Bronchial epithelial cell (primary cell): Measurements from ENCODE around the gene DNM3. TPM values are rescaled to one million over a fixed set of nuclear protein-coding genes. Genes with fewer than 3 reads are reported as not detected.

Experiments
- DNase-seq: peaks from one replicate; pipeline ENCODE4 v3.0.0-alpha.2; 2010; ENCODE audit warnings: low read depth
- FAIRE-seq: peaks from 2 replicates; lab custom pipeline; 2011; peaks lifted over from hg19 to GRCh38; lab: Jason Lieb, UNC
- H3K27me3 ChIP-seq: 2 replicates; pipeline ENCODE4 v1.5.1; 2011; ENCODE audit warnings: low read length; ENCODE audit not compliant: control insufficient read depth, insufficient read depth
- H3K36me3 ChIP-seq: 2 replicates; pipeline ENCODE4 v1.5.1; 2011; ENCODE audit warnings: low read length; ENCODE audit not compliant: control insufficient read depth, insufficient read depth
- H3K4me3 ChIP-seq: 2 replicates; pipeline ENCODE4 v1.5.1; 2011; ENCODE audit warnings: mild to moderate bottlenecking, low read depth, low read length, control low read depth
- CTCF ChIP-seq: IDR thresholded peaks from 2 replicates; pipeline ENCODE4 v1.5.1; 2011; ENCODE audit warnings: mild to moderate bottlenecking, moderate library complexity, low read length, control low read depth, inconsistent platforms; ENCODE audit not compliant: insufficient read depth, severe bottlenecking
- total RNA-seq: library from RNA; depleted of rRNA; stranded (reverse); fragments of >200 nt; gene quantifications from 2 replicates; pipeline ENCODE4 v1.2.1, GENCODE V29; 2014

The DNM3 gene
- total RNA-seq, 1 donor from 2014 or later = 1.3 TPM

- TF ChIP-seq CTCF = no peak
- Histone ChIP-seq H3K4me3 (no peak overlapping the region), H3K36me3 (no peaks in the 10 kb centered on the region), H3K27me3 (no peaks in the 10 kb centered on the region)
- no peak for FAIRE-seq
- DNase-seq = no peak
Measured at GRCh38 chr1:171807556-171807955, 33.7 kb upstream of the DNM3 start.

- FAIRE-seq (peak; percentile 96), DNase-seq (peak; percentile 96)
- Histone ChIP-seq H3K4me3 (no peak overlapping the region), H3K36me3 (no peaks in the 10 kb centered on the region), H3K27me3 (no peaks in the 10 kb centered on the region)
- TF ChIP-seq CTCF = no peak
Measured at GRCh38 chr1:171809834-171810233, 31.5 kb upstream of the DNM3 start.

GRCh38 chr1:171811672-171812071 is 29.6 kb upstream of the DNM3 start:
- no peak for DNase-seq
- no peak for FAIRE-seq
- TF ChIP-seq CTCF = no peak
- Histone ChIP-seq H3K4me3 (no peak overlapping the region), H3K36me3 (no peaks in the 10 kb centered on the region), H3K27me3 (no peaks in the 10 kb centered on the region)

- no peak overlapping the region for H3K4me3 ChIP-seq
- no peak for TF ChIP-seq CTCF
- DNase-seq (no peak), FAIRE-seq (no peak)
- no peaks in the 10 kb centered on the region for H3K27me3 ChIP-seq
- H3K36me3 ChIP-seq = no peaks in the 10 kb centered on the region
Measured at GRCh38 chr1:171814692-171815091, 26.6 kb upstream of the DNM3 start.

GRCh38 chr1:171816300-171816901 is 24.9 kb upstream of the DNM3 start:
- no peak for DNase-seq
- TF ChIP-seq CTCF = no peak
- no peak overlapping the region for H3K4me3 ChIP-seq
- FAIRE-seq = no peak
- no peaks in the 10 kb centered on the region for H3K36me3 ChIP-seq
- no peaks in the 10 kb centered on the region for H3K27me3 ChIP-seq
